PC-9 (cell line): ENCODE results near the gene CYP4V2. TPM values are rescaled to one million over a fixed set of nuclear protein-coding genes. Genes with fewer than 3 reads are reported as not detected.

Experiments used
- BruUV-seq: library from RNA; stranded (reverse); fragments of 400-500 nt; replicated peaks from 2 replicates; lab custom pipeline; 2021; lab: Mats Ljungman, UMichigan
- CTCF ChIA-PET: fragments of 300-600 bp; sonication (Branson Sonifier 250); formaldehyde crosslinking; loops from one replicate; lab custom pipeline; 2022; ENCODE audit warnings: antibody characterized with exemption; lab: Charles Lee
- POLR2A ChIA-PET: fragments of 300-600 bp; sonication (Branson Sonifier 250); formaldehyde crosslinking; loops from one replicate; lab custom pipeline; 2022; ENCODE audit warnings: antibody characterized with exemption; ENCODE audit not compliant: unreplicated experiment; lab: Charles Lee
- DNase-seq, 2 experiments: peaks; one replicate each; pipeline versions ENCODE4 v3.0.0 to v3.0.0-alpha.2; 2015 to 2022; ENCODE audit warnings: mixed read lengths in 1 of 2
- H2AFZ ChIP-seq: fragments of 200-600 bp; sonication (generic); 2 replicates; pipeline ENCODE4 v1.8.1; 2017; ENCODE audit warnings: antibody characterized with exemption
- H3F3A ChIP-seq: fragments of 200-600 bp; sonication (generic); 2 replicates; pipeline ENCODE4 v1.8.1; 2017; ENCODE audit warnings: antibody characterized with exemption, mild to moderate bottlenecking, low read depth; ENCODE audit not compliant: insufficient read depth
- H3K27ac ChIP-seq: fragments of 200-600 bp; sonication (generic); 2 replicates; pipeline ENCODE4 v1.6.1; 2016; ENCODE audit warnings: mixed run types
- H3K27me3 ChIP-seq: fragments of 200-600 bp; sonication (generic); 2 replicates; pipeline ENCODE4 v1.6.1; 2016; ENCODE audit warnings: low read depth, mixed run types; ENCODE audit not compliant: insufficient read depth
- H3K36me3 ChIP-seq: fragments of 200-600 bp; sonication (generic); 2 replicates; pipeline ENCODE4 v1.6.1; 2016; ENCODE audit warnings: low read depth, mixed run types
- H3K4me1 ChIP-seq: fragments of 200-600 bp; sonication (generic); replicated peaks from 2 replicates; pipeline ENCODE4 v1.6.1; 2016; ENCODE audit warnings: mixed run types; ENCODE audit not compliant: insufficient read depth
- H3K4me2 ChIP-seq: fragments of 200-600 bp; sonication (generic); 2 replicates; pipeline ENCODE4 v1.6.1; 2017; ENCODE audit warnings: mixed run types
- H3K4me3 ChIP-seq: fragments of 200-600 bp; sonication (generic); 2 replicates; pipeline ENCODE4 v1.6.1; 2016; ENCODE audit warnings: mixed run types
- H3K79me2 ChIP-seq: fragments of 200-600 bp; sonication (generic); 2 replicates; pipeline ENCODE4 v1.6.1; 2017; ENCODE audit warnings: low read depth, mixed run types
- H3K9me2 ChIP-seq: fragments of 200-600 bp; sonication (generic); 2 replicates; pipeline ENCODE4 v1.8.1; 2017; ENCODE audit warnings: mild to moderate bottlenecking; ENCODE audit not compliant: insufficient read depth
- H3K9me3 ChIP-seq: fragments of 200-600 bp; sonication (generic); 2 replicates; pipeline ENCODE4 v1.8.1; 2016; ENCODE audit warnings: low read depth; ENCODE audit not compliant: insufficient read depth
- H4K20me1 ChIP-seq: fragments of 200-600 bp; sonication (generic); 2 replicates; pipeline ENCODE4 v1.8.1; 2017; ENCODE audit not compliant: insufficient read depth
- CTCF ChIP-seq: fragments of 200-600 bp; sonication (generic); conservative IDR thresholded peaks from 2 replicates; pipeline ENCODE4 v1.6.1; 2017; ENCODE audit warnings: mixed run types, antibody characterized with exemption, mild to moderate bottlenecking, moderate library complexity
- EZH2 ChIP-seq: fragments of 200-600 bp; sonication (generic); IDR thresholded peaks from 2 replicates; pipeline ENCODE4 v1.8.0; 2017; ENCODE audit warnings: antibody characterized with exemption, low read depth
- intact Hi-C: fragments of 100-400 bp; cut with micrococcal nuclease; formaldehyde crosslinking; loops from one replicate; pipeline ENCODE4 v1.10.0; 2022; ENCODE audit not compliant: unreplicated experiment
- total RNA-seq: library from RNA; stranded (reverse); gene quantifications from 2 replicates; pipeline ENCODE4 v1.2.3, GENCODE V29; 2021

CYP4V2 gene
- total RNA-seq, 1 experiment from 2014 or later, result 12.5 TPM

GRCh38 chr4:186221624-186222023 is 30.3 kb downstream of the CYP4V2 start:
- intact Hi-C loops, result no loop called here
- no peak overlapping the region for H3K27ac ChIP-seq
- no peak for DNase-seq
- no peaks in the 10 kb centered on the region for H3K9me2 ChIP-seq
- BruUV-seq, result no TSS peak
- no peak overlapping the region for H3K4me3 ChIP-seq
- H2AFZ ChIP-seq, result no peak overlapping the region
- ChIA-PET CTCF (no interaction called here), POLR2A (no interaction called here)
- H4K20me1 ChIP-seq, result no peaks in the 10 kb centered on the region
- H3K36me3 ChIP-seq, result no peaks in the 10 kb centered on the region
- no peaks in the 10 kb centered on the region for H3K27me3 ChIP-seq
- H3F3A ChIP-seq, result no peaks in the 10 kb centered on the region
- H3K4me1 ChIP-seq, result no peaks in the 10 kb centered on the region
- H3K9me3 ChIP-seq, result no peaks in the 10 kb centered on the region
- H3K79me2 ChIP-seq, result no peaks in the 10 kb centered on the region
- TF ChIP-seq EZH2 (no peak), CTCF (no peak)
- H3K4me2 ChIP-seq, result no peak overlapping the region

- intact Hi-C loops, result no loop called here
- H3K36me3 ChIP-seq, result no peaks in the 10 kb centered on the region
- H3K9me2 ChIP-seq, result no peaks in the 10 kb centered on the region
- no peak for DNase-seq
- H4K20me1 ChIP-seq, result no peaks in the 10 kb centered on the region
- no peaks in the 10 kb centered on the region for H3K27me3 ChIP-seq
- H3K79me2 ChIP-seq, result no peaks in the 10 kb centered on the region
- H3K27ac ChIP-seq, result no peak overlapping the region
- H3F3A ChIP-seq, result no peaks in the 10 kb centered on the region
- ChIA-PET POLR2A (no interaction called here), CTCF (no interaction called here)
- no peak for TF ChIP-seq EZH2
- no peak for TF ChIP-seq CTCF
- H3K9me3 ChIP-seq, result no peaks in the 10 kb centered on the region
- no peak overlapping the region for H2AFZ ChIP-seq
- no peak overlapping the region for H3K4me2 ChIP-seq
- no peak overlapping the region for H3K4me3 ChIP-seq
- no peaks in the 10 kb centered on the region for H3K4me1 ChIP-seq
- BruUV-seq, result no TSS peak
Observed at GRCh38 chr4:186225848-186226247, 34.5 kb downstream of the CYP4V2 start.

GRCh38 chr4:186226521-186227189 is 35.3 kb downstream of the CYP4V2 start:
- H3K4me1 ChIP-seq, result no peaks in the 10 kb centered on the region
- H3K9me3 ChIP-seq, result no peaks in the 10 kb centered on the region
- H3K36me3 ChIP-seq, result no peaks in the 10 kb centered on the region
- H4K20me1 ChIP-seq, result no peaks in the 10 kb centered on the region
- CTCF ChIA-PET, result no interaction called here
- intact Hi-C loops, result no loop called here
- no peak overlapping the region for H3K27ac ChIP-seq
- H3K79me2 ChIP-seq, result no peaks in the 10 kb centered on the region
- POLR2A ChIA-PET, result no interaction called here
- BruUV-seq, result no TSS peak
- H3K9me2 ChIP-seq, result no peaks in the 10 kb centered on the region
- no peak overlapping the region for H3K4me2 ChIP-seq
- no peak for TF ChIP-seq EZH2
- no peak for TF ChIP-seq CTCF
- no peaks in the 10 kb centered on the region for H3F3A ChIP-seq
- H3K27me3 ChIP-seq, result no peaks in the 10 kb centered on the region
- DNase-seq, result no peak
- no peak overlapping the region for H2AFZ ChIP-seq
- H3K4me3 ChIP-seq, result no peak overlapping the region
